ENCODE results near the gene CELF3.

Gene CELF3

DNA sequence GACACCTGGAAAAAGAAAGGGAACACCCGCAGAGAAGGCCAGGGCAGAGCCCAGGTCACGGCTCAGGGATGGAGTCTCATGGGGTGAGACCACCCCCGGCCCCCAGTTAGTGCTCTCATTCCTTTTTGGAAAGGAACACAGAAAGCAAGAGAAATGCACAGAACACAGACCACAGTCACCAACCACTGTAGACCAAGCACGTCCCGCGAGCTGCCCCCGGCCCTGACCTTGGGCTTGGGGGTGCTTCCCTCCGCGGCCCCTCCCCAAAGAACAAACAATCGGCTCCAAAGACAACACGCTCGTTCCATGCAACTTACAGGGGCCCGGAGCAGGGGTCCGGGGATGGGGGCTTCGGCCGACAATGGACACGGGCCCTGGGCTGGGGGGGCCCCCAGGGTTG, 12.8 kb downstream of the CELF3 start:
- TF ChIP-seq CTCF (IDR thresholded peaks at IDR 0.05; ENCODE audit: low read depth, low read length, missing control alignments): no peak
- no peak overlapping the region for H3K4me3 ChIP-seq (replicated peaks; ENCODE audit: low read depth, low read length)
- no peak for DNase-seq (ENCODE audit: extremely low read depth, low read depth)

GRCh38 chr1:151702936-151703335, 13.7 kb downstream of the CELF3 start:
- no peak overlapping the region for H3K4me3 ChIP-seq (replicated peaks; ENCODE audit: low read depth, low read length)
- no peak for DNase-seq (ENCODE audit: extremely low read depth, low read depth)

DNA sequence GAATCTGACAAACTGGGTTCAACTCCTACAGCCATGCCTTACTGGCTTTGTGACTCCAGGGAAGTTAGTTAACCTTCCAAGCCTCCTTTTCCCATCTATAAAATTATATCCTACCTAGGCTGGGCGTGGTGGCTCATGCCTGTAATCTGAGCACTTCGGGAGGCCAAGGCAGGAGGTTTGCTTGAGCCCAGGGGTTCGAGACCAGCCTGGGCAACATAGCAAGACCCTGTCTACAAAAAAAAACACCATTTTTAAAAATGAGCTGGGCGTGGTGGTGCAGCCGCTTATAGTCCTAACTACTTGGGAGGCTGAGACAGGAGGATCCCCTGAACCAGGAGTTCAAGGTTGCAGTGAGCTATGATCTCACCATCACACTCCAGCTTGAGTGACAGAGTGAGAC, 15.1 kb downstream of the CELF3 start:
- no peak for TF ChIP-seq CTCF (IDR thresholded peaks at IDR 0.05; ENCODE audit: low read depth, low read length, missing control alignments)
- no peak for DNase-seq (ENCODE audit: extremely low read depth, low read depth)
- no peak overlapping the region for H3K4me3 ChIP-seq (replicated peaks; ENCODE audit: low read depth, low read length)

More at GRCh38 chr1:151702936-151703335, 13.7 kb downstream of the CELF3 start:
- no peak for TF ChIP-seq CTCF (IDR thresholded peaks at IDR 0.05; ENCODE audit: low read depth, low read length, missing control alignments)

- TF ChIP-seq CTCF (IDR thresholded peaks at IDR 0.05; ENCODE audit: low read depth, low read length, missing control alignments): peak; percentile 64
- DNase-seq (ENCODE audit: extremely low read depth, low read depth): no peak
- no peak overlapping the region for H3K4me3 ChIP-seq (replicated peaks; ENCODE audit: low read depth, low read length)
Measured at GRCh38 chr1:151693057-151693651, 23.4 kb downstream of the CELF3 start.

DNA sequence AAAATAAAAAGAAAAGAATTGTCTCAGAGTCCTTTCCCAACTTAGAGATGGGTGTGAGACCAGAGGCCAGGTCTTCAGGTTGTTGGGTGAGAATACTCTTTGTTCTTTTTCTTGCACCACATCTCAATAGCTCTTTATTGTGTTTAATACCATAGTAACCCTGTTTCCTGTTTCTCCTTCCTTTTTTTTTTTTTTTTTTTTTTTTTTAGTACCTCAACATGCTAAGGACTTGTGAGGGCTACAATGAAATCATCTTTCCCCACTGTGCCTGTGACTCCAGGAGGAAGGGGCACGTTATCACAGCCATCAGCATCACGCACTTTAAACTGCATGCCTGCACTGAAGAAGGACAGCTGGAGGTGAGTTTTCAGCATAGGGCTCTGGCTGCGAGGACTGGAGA, 24.4 kb downstream of the CELF3 start:
- TF ChIP-seq CTCF (IDR thresholded peaks at IDR 0.05; ENCODE audit: low read depth, low read length, missing control alignments): no peak
- no peak overlapping the region for H3K4me3 ChIP-seq (replicated peaks; ENCODE audit: low read depth, low read length)
- DNase-seq (ENCODE audit: extremely low read depth, low read depth): no peak

GRCh38 chr1:151689494-151689893, 27.1 kb downstream of the CELF3 start:
- H3K4me3 ChIP-seq (replicated peaks; ENCODE audit: low read depth, low read length): no peak overlapping the region
- no peak for TF ChIP-seq CTCF (IDR thresholded peaks at IDR 0.05; ENCODE audit: low read depth, low read length, missing control alignments)
- DNase-seq (ENCODE audit: extremely low read depth, low read depth): no peak

DNA sequence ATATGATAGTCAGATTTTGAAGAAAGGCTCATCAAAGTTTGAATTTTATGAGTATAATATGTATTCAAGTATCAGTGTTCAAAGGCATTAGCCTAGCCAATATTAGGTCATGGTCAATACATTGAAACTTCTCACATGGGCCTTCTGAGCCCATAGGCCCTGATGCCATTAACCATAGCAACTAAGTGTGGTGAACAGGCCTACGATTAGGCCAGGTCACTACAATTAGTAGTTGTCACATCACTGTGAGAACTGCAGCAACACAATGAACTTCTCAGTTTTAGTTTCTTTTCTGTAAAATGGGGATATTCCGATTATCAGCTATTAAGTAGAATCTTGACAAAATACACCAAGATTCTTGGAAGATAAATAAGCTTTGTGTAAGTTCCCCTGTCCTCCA, 30.0 kb downstream of the CELF3 start:
- no peak overlapping the region for H3K4me3 ChIP-seq (replicated peaks; ENCODE audit: low read depth, low read length)
- TF ChIP-seq CTCF (IDR thresholded peaks at IDR 0.05; ENCODE audit: low read depth, low read length, missing control alignments): no peak
- DNase-seq (ENCODE audit: extremely low read depth, low read depth): no peak

Data from HFF-Myc (cell line).